ENCODE results near the gene ANKRD10.

The ANKRD10 gene

GRCh38 chr13:110885516-110885915 is 29.4 kb downstream of the ANKRD10 start:
- no peak for DNase-seq

- no peak for DNase-seq
Observed at GRCh38 chr13:110884517-110884916, 30.4 kb downstream of the ANKRD10 start.

GRCh38 chr13:110883542-110883941 is 31.3 kb downstream of the ANKRD10 start:
- DNase-seq: no peak

GRCh38 chr13:110882972-110883371 is 31.9 kb downstream of the ANKRD10 start:
- no peak for DNase-seq

GRCh38 chr13:110881839-110882627 is 32.8 kb downstream of the ANKRD10 start:
- no peak for DNase-seq

GRCh38 chr13:110880627-110881026 is 34.2 kb downstream of the ANKRD10 start:
- DNase-seq: no peak

- no peak for DNase-seq
Observed at GRCh38 chr13:110879482-110879881, 35.4 kb downstream of the ANKRD10 start.

GRCh38 chr13:110877737-110878258 is 37.1 kb downstream of the ANKRD10 start:
- DNase-seq: no peak

- no peak for DNase-seq
Observed at GRCh38 chr13:110876609-110877008, 38.3 kb downstream of the ANKRD10 start.

- DNase-seq: no peak
Observed at GRCh38 chr13:110875241-110875640, 39.6 kb downstream of the ANKRD10 start.

GRCh38 chr13:110874508-110874960 is 40.3 kb downstream of the ANKRD10 start:
- peak; percentile 62 for DNase-seq

GRCh38 chr13:110873639-110874507 is 41.0 kb downstream of the ANKRD10 start:
- no peak for DNase-seq

- DNase-seq: no peak
Observed at GRCh38 chr13:110872768-110873638, 41.9 kb downstream of the ANKRD10 start.

- no peak for DNase-seq
Observed at GRCh38 chr13:110872034-110872767, 42.7 kb downstream of the ANKRD10 start.

GRCh38 chr13:110869805-110870706 is 44.8 kb downstream of the ANKRD10 start:
- DNase-seq: peak; percentile 27

GRCh38 chr13:110869231-110869804 is 45.6 kb downstream of the ANKRD10 start:
- DNase-seq: peak; percentile 7

GRCh38 chr13:110868720-110869119 is 46.1 kb downstream of the ANKRD10 start:
- DNase-seq: no peak

- DNase-seq: no peak
Observed at GRCh38 chr13:110867380-110867779, 47.5 kb downstream of the ANKRD10 start.

- DNase-seq: no peak
Observed at GRCh38 chr13:110866491-110867170, 48.2 kb downstream of the ANKRD10 start.

- DNase-seq: no peak
Observed at GRCh38 chr13:110863685-110864084, 51.2 kb downstream of the ANKRD10 start.
